Measurements from ENCODE around the gene B3GALT4.
"Not testable (repeated sequence)": the region's sequence is repeated elsewhere in the genome, so short reads cannot be mapped to it uniquely, and the experiment has no call there.

B3GALT4 gene

GRCh38 chr6:33264015-33264414, 12.9 kb upstream of the B3GALT4 start:
- intact Hi-C loops (cut with DNase I), result no loop called here

GRCh38 chr6:33271117-33271467, 5.8 kb upstream of the B3GALT4 start:
- intact Hi-C loops (cut with DNase I), result no loop called here
- DNase-seq, result no peak

More at GRCh38 chr6:33264015-33264414, 12.9 kb upstream of the B3GALT4 start:
- no peak for DNase-seq

- intact Hi-C loops (cut with DNase I), result no loop called here
- DNase-seq, result peak; percentile 83 to 99 (median 95)
Measured at GRCh38 chr6:33271468-33272274, 5.3 kb upstream of the B3GALT4 start, which contains the start of the genes RPS18 and VPS52. Gene RPS18 (plus strand): TSS chr6:33272075. CDS start chr6:33272120, 45 bp downstream. Gene VPS52 (minus strand): TSS chr6:33271876. CDS start chr6:33271675, 201 bp downstream.

GRCh38 chr6:33272275-33273128, 4.4 kb upstream of the B3GALT4 start:
- no peak for DNase-seq
- intact Hi-C loops (cut with DNase I), result no loop called here

GRCh38 chr6:33273129-33273923, 3.6 kb upstream of the B3GALT4 start:
- intact Hi-C loops (cut with DNase I), result no loop called here

GRCh38 chr6:33273924-33274902, 2.7 kb upstream of the B3GALT4 start:
- no peak for DNase-seq
- intact Hi-C loops (cut with DNase I), result no loop called here

More at GRCh38 chr6:33273129-33273923, 3.6 kb upstream of the B3GALT4 start:
- DNase-seq, result no peak

- DNase-seq; intact Hi-C loops (cut with DNase I): not testable (repeated sequence)
Measured at GRCh38 chr6:33275795-33276580, 935 bp upstream of the B3GALT4 start.

- intact Hi-C loops (cut with DNase I), result no loop called here
- DNase-seq, result no peak
Measured at GRCh38 chr6:33276581-33276863, 401 bp upstream of the B3GALT4 start.

- DNase-seq, result no peak
- intact Hi-C loops (cut with DNase I), result no loop called here
Measured at GRCh38 chr6:33277663-33278391, 904 bp downstream of the B3GALT4 start.

- DNase-seq, result peak in 1 of 42 donors; percentile 10
- intact Hi-C loops (cut with DNase I), result no loop called here
Measured at GRCh38 chr6:33278392-33278741, 1.4 kb downstream of the B3GALT4 start.

GRCh38 chr6:33278810-33279209, 1.9 kb downstream of the B3GALT4 start:
- no peak for DNase-seq
- intact Hi-C loops (cut with DNase I), result no loop called here

- no peak for DNase-seq
- intact Hi-C loops (cut with DNase I), result no loop called here
Measured at GRCh38 chr6:33279257-33279695, 2.4 kb downstream of the B3GALT4 start.

- intact Hi-C loops (cut with DNase I), result no loop called here
- DNase-seq, result no peak
Measured at GRCh38 chr6:33279971-33280511, 3.1 kb downstream of the B3GALT4 start.

GRCh38 chr6:33280539-33280938, 3.6 kb downstream of the B3GALT4 start:
- intact Hi-C loops (cut with DNase I), result no loop called here
- no peak for DNase-seq

- intact Hi-C loops (cut with DNase I); DNase-seq: not testable (repeated sequence)
Measured at GRCh38 chr6:33285214-33285613, 8.3 kb downstream of the B3GALT4 start.
